ENCODE results near the gene GRIFIN. TPM values are rescaled to one million over a fixed set of nuclear protein-coding genes. Genes with fewer than 3 reads are reported as not detected.

GRIFIN gene
- total RNA-seq, 6 experiments from 2014 or later, result not detected

GRCh38 chr7:2452074-2452507 lies 24.1 kb downstream of the GRIFIN start:
- H3K27me3 Mint-ChIP-seq (ENCODE audit: insufficient read depth), result peaks cover 4% of the 10 kb centered on the region; the same call in 1 of the 2 replicates
- H3K4me3 Mint-ChIP-seq, result no peak overlapping the region
- H3K4me1 Mint-ChIP-seq (ENCODE audit: low read depth), result peaks cover 6% of the 10 kb centered on the region; the same call in 1 of the 2 replicates
- H3K9me3 Mint-ChIP-seq, result peaks cover 7% of the 10 kb centered on the region; the same call in 1 of the 2 replicates
- H3K36me3 Mint-ChIP-seq (ENCODE audit: low read depth), result no peaks in the 10 kb centered on the region; the same call in 1 of the 2 replicates
- no peak for DNase-seq
- no peak overlapping the region for H3K27ac Mint-ChIP-seq
- no peak for TF ChIP-seq CTCF (IDR thresholded peaks at IDR 0.05)

GRCh38 chr7:2451171-2452073 lies 24.8 kb downstream of the GRIFIN start:
- peak; percentile 55 for DNase-seq
- Mint-ChIP-seq H3K9me3 (peaks cover 7% of the 10 kb centered on the region; the same call in 1 of the 2 replicates), H3K27ac (no peak overlapping the region), H3K4me3 (no peak overlapping the region), H3K27me3 (ENCODE audit: insufficient read depth) (peaks cover 4% of the 10 kb centered on the region; the same call in 1 of the 2 replicates), H3K36me3 (ENCODE audit: low read depth) (no peaks in the 10 kb centered on the region; the same call in 1 of the 2 replicates), H3K4me1 (ENCODE audit: low read depth) (peaks cover under 1% of the 10 kb centered on the region; the same call in 1 of the 2 replicates)
- peak; percentile 94 for TF ChIP-seq CTCF (IDR thresholded peaks at IDR 0.05)

- no peak for TF ChIP-seq CTCF (IDR thresholded peaks at IDR 0.05)
- no peaks in the 10 kb centered on the region; the same call in 1 of the 2 replicates for H3K36me3 Mint-ChIP-seq (ENCODE audit: low read depth)
- no peaks in the 10 kb centered on the region; the same call in 1 of the 2 replicates for H3K4me1 Mint-ChIP-seq (ENCODE audit: low read depth)
- DNase-seq, result no peak
- peaks cover 5% of the 10 kb centered on the region; the same call in 1 of the 2 replicates for H3K9me3 Mint-ChIP-seq
- peaks cover 4% of the 10 kb centered on the region for H3K27me3 Mint-ChIP-seq (ENCODE audit: insufficient read depth)
- no peak overlapping the region for H3K4me3 Mint-ChIP-seq
- H3K27ac Mint-ChIP-seq, result no peak overlapping the region
Measured at GRCh38 chr7:2450198-2451107, 25.7 kb downstream of the GRIFIN start.

- Mint-ChIP-seq H3K36me3 (ENCODE audit: low read depth) (no peaks in the 10 kb centered on the region), H3K4me3 (no peak overlapping the region), H3K9me3 (no peaks in the 10 kb centered on the region), H3K4me1 (ENCODE audit: low read depth) (peaks cover 10% of the 10 kb centered on the region), H3K27ac (no peak overlapping the region), H3K27me3 (ENCODE audit: insufficient read depth) (peaks cover 4% of the 10 kb centered on the region)
- no peak for DNase-seq
- no peak for TF ChIP-seq CTCF (IDR thresholded peaks at IDR 0.05)
Measured at GRCh38 chr7:2446676-2447075, 29.5 kb downstream of the GRIFIN start.

- H3K4me1 Mint-ChIP-seq (ENCODE audit: low read depth), result peaks cover 10% of the 10 kb centered on the region
- no peaks in the 10 kb centered on the region for H3K9me3 Mint-ChIP-seq
- H3K27me3 Mint-ChIP-seq (ENCODE audit: insufficient read depth), result peaks cover 4% of the 10 kb centered on the region
- no peak for DNase-seq
- TF ChIP-seq CTCF (IDR thresholded peaks at IDR 0.05), result no peak
- no peak overlapping the region for H3K27ac Mint-ChIP-seq
- no peaks in the 10 kb centered on the region for H3K36me3 Mint-ChIP-seq (ENCODE audit: low read depth)
- H3K4me3 Mint-ChIP-seq, result no peak overlapping the region
Measured at GRCh38 chr7:2445898-2446555, 30.2 kb downstream of the GRIFIN start.
